ENCODE measurements around the gene SVIL. TPM values are rescaled to one million over a fixed set of nuclear protein-coding genes. Genes with fewer than 3 reads are reported as not detected.
"Not testable (repeated sequence)": the region's sequence is repeated elsewhere in the genome, so short reads cannot be mapped to it uniquely, and the experiment has no call there.

The SVIL gene
- polyA plus RNA-seq, 3 donors: 34.4 to 37.2 (median 35.1) TPM

- DNase-seq (ENCODE audit: low read depth in 3 of 3, low spot score in 2 of 3): no peak
Observed at GRCh38 chr10:29524294-29524693, 110.5 kb downstream of the SVIL start.

DNA sequence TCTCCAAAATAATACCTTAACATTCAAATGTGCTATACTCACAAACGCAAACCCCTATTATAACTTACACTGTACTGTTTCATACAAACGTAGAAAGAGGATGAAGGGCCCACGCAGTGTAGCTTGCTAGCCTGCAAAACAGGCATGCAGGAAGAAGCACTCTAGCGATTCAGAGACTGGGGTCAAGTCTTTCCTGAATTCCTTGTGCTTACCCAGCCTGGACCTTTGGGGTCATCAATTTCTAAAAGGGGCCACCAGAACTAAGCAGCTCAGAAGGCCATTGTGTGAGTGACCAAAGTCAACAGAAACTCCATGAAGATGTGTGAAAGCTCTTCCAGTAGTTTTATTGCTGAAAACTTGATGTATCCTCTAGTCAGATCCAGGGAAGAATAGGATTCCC, 111.9 kb downstream of the SVIL start:
- no peak for DNase-seq (ENCODE audit: low read depth in 3 of 3, low spot score in 2 of 3)

GRCh38 chr10:29522061-29522855, 112.5 kb downstream of the SVIL start:
- DNase-seq (ENCODE audit: low read depth in 3 of 3, low spot score in 2 of 3): no peak

DNA sequence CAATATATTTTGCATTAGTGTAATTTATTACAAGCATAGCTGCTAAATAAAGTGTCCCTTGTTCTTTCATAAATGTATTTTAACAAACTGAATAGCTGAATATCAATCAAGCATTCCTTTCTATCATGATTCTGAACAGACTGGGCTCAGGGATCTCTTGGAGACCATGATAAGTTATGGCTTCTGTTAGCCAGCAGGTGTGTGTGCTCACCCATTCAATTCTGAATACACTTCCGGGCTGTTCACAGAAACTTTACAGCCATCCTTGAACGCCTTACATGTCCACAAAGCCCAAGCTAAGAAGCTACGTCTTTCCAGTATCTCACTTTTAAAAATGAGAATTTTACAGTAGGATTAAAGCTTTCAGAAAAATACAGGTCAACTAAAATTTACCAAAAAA, 115.1 kb downstream of the SVIL start:
- DNase-seq (ENCODE audit: low read depth in 3 of 3, low spot score in 2 of 3): no peak

DNA sequence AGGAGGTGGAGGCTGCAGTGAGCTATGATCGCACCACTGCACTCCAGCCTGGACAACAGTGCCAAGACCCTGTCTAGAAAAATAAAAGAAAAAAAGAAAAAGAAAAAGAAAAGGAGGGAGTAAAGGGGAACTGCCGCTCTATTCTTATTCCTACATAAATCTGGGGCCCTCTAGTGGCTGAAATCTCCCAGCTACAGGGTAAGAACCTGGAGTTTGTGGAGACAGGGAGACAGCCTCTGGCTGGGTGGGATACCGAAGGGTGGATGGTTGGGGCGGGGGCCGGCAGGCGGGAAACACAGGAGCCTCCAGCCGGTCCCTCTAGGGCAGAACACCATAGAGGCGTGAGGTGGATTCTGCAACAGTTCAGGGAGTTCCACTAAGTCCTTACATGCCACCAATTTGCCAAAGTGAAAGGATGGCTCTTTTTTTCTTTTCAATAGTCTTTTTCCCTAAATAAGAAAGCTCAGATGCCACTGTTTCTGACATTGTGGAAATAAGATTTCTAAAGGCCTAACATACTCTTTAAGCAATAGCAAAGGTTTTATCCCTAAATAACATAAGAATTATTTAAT, 117.3 kb downstream of the SVIL start:
- no peak for DNase-seq (ENCODE audit: low read depth in 3 of 3, low spot score in 2 of 3)

- DNase-seq (ENCODE audit: low read depth in 3 of 3, low spot score in 2 of 3): not testable (repeated sequence)
Observed at GRCh38 chr10:29516309-29516932, 118.3 kb downstream of the SVIL start.

DNA sequence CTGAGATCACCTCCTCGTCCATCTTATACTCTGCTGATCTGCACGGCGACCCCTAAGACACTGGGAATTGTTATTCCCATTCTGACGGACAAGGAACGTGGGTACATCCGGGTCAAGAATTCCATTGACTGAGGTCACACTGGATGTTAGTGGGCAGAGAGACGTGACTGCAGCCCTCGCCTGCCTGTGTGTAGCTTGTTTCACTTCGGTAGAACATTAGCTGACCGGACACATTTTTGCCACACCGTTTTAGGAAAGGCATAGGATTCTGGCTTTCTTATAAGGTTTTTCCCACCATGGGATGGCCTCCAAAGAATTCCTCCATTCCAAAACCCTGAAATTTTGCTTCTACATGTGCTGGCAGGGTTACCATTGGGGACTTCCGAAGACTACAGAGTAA, 118.9 kb downstream of the SVIL start:
- DNase-seq (ENCODE audit: low read depth in 3 of 3, low spot score in 2 of 3): not testable (repeated sequence)

DNA sequence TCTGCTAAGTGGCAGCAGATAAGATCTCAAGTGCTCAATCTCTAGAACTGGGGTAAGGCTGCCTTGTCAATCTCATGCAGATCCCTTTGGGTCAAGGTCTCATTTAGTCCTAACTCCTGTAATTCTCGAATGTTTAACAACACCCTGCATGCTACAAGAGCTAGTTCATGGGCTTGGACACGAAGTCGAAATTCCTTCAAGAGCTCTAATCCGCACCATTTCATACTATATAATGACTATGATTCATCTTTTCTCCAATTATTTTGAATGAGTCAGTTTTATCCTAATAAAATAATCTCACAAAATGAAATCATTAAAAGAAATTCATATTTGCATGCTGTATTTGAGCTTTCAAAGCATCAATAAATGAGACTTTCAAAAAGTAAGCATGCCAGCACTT, 119.7 kb downstream of the SVIL start:
- DNase-seq (ENCODE audit: low read depth in 3 of 3, low spot score in 2 of 3): not testable (repeated sequence)

DNA sequence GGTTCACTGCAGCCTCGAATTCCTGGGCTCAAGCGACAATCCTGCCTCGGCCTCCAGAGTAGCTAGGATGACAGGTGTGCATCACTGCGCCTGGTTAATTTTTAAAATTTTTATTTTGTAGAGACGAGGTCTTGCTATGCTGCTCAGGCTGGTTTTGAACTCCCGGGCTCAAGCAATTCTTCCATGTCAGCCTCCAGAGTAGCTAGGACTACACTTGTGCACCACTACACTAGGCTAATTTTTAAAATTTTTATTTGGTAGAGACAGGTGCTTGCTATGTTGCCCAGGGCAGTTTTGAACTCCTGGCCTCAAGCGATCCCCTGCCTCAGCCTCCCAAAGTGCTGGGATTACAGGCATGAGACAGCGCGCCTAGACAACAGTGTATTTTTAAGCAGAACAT, 120.5 kb downstream of the SVIL start:
- DNase-seq (ENCODE audit: low read depth in 3 of 3, low spot score in 2 of 3): no peak

DNA sequence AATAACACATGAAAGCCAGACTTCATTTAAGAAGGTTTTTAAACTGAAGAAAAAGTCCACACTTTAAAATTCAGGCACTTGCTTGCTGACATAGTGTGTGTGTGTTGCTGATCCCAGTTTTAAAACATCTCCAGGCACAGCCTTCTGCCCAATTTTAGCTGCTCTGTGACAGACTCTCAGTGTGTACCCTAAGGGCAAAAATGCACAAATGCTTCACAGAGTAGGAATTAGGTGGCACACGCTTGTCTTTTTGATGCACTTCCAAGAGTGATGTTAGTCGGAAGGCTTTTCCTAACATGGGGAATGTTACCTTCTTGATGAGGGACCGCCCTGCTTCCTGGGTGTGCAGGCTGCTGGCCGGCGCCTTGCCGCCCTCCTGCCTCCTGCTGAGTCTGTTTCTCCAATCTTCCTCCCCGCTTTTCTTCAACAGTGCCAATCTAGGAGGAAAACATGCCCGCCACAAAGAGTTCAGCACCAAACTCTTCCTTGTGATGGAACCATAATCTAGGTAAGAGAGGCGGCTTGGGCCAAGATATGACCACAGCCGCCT, 122.3 kb downstream of the SVIL start:
- DNase-seq (ENCODE audit: low read depth in 3 of 3, low spot score in 2 of 3): no peak

GRCh38 chr10:29511806-29512205, 123.0 kb downstream of the SVIL start:
- DNase-seq (ENCODE audit: low read depth in 3 of 3, low spot score in 2 of 3): not testable (repeated sequence)

DNA sequence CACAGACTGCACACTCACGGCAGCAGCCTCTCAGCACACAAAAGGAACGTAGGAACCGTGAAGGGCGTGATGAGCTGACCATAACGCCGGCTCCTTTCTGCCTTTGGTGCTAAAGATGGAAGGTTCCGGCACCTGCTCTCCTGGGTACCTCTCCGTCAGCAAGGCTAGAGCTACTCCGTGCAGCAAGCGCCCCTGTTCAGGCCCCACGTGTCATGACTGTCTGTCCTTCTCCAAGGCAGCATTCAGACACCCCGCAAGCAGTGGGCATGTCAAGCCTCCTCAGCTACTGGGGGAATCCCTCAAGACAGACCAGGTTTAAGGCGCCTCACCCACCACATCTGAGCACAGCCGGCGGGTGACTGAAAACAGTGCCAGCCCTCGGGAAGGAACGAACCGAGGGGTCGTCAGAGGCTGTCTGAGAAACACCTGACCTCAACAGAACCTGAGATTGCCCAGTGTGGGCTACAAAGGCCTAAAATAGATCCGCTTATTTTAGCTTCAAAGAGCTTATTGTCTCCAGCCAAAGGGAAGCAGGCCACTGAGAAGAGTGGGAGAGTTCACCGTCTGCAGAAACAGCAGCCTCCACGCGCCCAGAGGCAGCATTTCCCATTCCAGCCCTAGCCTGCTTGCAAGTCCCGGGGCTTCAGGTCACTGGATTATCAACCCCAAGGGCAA, 124.2 kb downstream of the SVIL start:
- DNase-seq (ENCODE audit: low read depth in 3 of 3, low spot score in 2 of 3): not testable (repeated sequence)

- no peak for DNase-seq (ENCODE audit: low read depth in 3 of 3, low spot score in 2 of 3)
Observed at GRCh38 chr10:29508554-29509244, 126.1 kb downstream of the SVIL start.

- not testable (repeated sequence) for DNase-seq (ENCODE audit: low read depth in 3 of 3, low spot score in 2 of 3)
Observed at GRCh38 chr10:29507750-29508149, 127.0 kb downstream of the SVIL start.

GRCh38 chr10:29506324-29506921, 128.3 kb downstream of the SVIL start:
- DNase-seq (ENCODE audit: low read depth in 3 of 3, low spot score in 2 of 3): not testable (repeated sequence)

DNA sequence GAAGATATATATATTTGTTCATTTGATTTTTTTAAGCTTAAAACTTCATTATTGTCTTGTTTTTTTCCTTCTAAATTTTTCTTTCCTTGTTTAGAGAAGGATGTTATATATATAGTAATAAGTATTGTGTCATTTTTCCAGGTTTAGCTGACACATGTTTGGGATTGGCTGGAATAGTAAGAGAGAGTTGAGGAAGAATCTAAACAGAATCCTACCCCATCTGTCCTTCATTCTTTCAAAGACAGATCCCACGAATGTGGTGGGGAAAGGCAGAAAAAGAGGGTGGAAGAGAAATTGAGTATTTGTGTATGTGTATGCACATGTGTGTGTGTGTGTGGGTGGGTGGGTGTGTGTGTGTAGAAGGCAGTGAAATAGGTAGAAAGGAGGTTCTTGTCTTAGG, 132.4 kb downstream of the SVIL start:
- DNase-seq (ENCODE audit: low read depth in 3 of 3, low spot score in 2 of 3): no peak

- no peak for DNase-seq (ENCODE audit: low read depth in 3 of 3, low spot score in 2 of 3)
Observed at GRCh38 chr10:29501692-29502091, 133.1 kb downstream of the SVIL start.

GRCh38 chr10:29499993-29500537, 134.7 kb downstream of the SVIL start:
- DNase-seq (ENCODE audit: low read depth in 3 of 3, low spot score in 2 of 3): no peak

DNA sequence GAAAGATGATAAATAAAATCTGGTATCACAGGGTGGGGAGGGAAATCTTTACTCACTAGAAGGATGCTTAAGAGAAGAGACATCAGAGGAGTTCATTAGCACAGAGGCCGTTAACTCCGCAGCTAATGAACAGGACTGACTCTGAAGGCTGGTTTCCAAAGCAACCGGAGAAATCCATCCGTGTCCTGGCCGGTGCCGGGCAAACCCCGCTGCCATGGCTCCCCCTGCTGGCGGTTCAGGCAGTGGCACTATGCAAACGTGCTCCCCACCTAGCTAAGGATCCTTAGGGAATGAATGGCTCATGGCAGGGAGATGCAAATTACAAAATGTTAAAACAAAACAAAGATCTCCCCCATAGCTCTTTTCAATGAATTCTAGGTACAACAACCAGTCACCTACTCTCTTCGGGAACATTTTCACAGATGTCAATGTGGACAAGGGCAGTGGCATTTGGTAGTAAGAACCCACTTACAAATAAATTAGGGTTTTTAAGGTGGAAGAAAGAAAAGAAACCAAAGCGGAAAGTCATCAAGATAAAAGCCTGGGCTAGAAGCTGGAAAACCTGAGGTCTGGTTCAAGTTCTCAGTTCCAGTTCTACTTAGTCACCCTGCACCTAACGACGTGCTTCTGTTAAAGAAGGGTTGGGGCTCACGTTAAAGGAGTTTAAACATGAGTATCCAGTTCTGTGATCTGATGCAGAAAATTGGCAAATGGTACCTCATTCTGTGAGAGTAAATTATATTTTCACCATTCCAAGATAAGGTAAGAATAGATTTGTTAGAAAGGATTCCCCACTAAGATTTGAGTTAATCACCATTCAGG, 138.2 kb downstream of the SVIL start:
- no peak for DNase-seq (ENCODE audit: low read depth in 3 of 3, low spot score in 2 of 3)

Measured in right renal cortex interstitium (tissue), 3 donors.